Motor neuron (in vitro differentiated cells): ENCODE measurements around the gene GAREM1. TPM values are rescaled to one million over a fixed set of nuclear protein-coding genes. Genes with fewer than 3 reads are reported as not detected.

Experiments
- ATAC-seq, 8 experiments: fragments of 200-7000 bp; cut with Tn5 transposase; replicated peaks in 6 of 8; 2 replicates each; pipeline ENCODE4 v1.8.0; 2021; ENCODE audit warnings: mild to moderate bottlenecking in 8 of 8, moderate library complexity in 8 of 8
- H3K27ac ChIP-seq, 2 donors: fragments of 250-450 bp; sonication (Bioruptor Pico); 2 replicates each; pipeline ENCODE4 v1.9.0; 2021; ENCODE audit warnings: antibody characterized with exemption in 2 of 2, mild to moderate bottlenecking in 2 of 2, moderate library complexity in 1 of 2
- H3K4me1 ChIP-seq, 2 donors: fragments of 250-450 bp; sonication (Bioruptor Pico); replicated peaks in 1 of 2; 2 replicates each; pipeline ENCODE4 v1.6.1; 2021; ENCODE audit warnings: antibody characterized with exemption in 2 of 2, mild to moderate bottlenecking in 2 of 2, moderate library complexity in 1 of 2
- H3K4me3 ChIP-seq, 5 donors: fragments of 250-450 bp; sonication (Bioruptor Pico); 2 replicates each; pipeline ENCODE4 v1.9.0; 2021; ENCODE audit warnings: antibody characterized with exemption in 5 of 5, mild to moderate bottlenecking in 5 of 5, moderate library complexity in 4 of 5
- WGBS, 10 experiments: fragments of 450-650 bp; shearing (Covaris generic); methylation state at CpG; one replicate each; pipeline ENCODE4 v1.0.0; 2022; 5-methylcytosine and 5-hydroxymethylcytosine counted together
- in situ Hi-C, 9 experiments: fragments of 400-800 bp; cut with MboI; loops; one replicate each; pipeline ENCODE4 v1.15.0; 2021; ENCODE audit warnings: low sequenced_read_pairs in 9 of 9, low pct_unique_long_range_greater_than_20kb in 2 of 9; ENCODE audit not compliant: unreplicated experiment in 9 of 9
- total RNA-seq, 8 experiments: library from RNA; unstranded; fragments of 300-600 nt; gene quantifications; 2 replicates each; pipeline versions ENCODE4 v1.2.3 to v1.2.4, GENCODE V29; 2022

GAREM1 gene
- total RNA-seq, 8 experiments from 2014 or later, result 1.3 to 17.7 (median 3.6) TPM

DNA sequence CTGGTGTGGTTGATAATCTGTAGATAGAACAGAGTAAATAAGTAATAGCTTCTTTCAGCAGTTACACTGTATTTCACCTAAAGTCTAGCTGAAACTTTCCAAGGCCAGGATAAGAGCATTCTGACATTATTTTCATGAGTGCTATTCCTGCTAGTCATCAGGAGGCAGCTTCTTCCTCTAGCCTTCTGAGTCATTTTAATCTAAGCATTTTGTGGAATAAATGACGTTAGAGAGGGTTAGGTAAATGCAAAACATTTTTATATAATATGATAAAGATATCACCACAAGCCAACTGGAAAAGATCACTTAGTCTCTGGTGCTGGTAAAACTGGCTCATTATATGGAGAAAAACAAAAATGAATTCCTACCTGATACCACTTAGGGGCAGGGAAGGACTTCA lies 142.3 kb downstream of the GAREM1 start:
- WGBS, 10 experiments, result 17 to 100% (median 100%) methylated on average over 1 of the region's 1 CpG; no CpG with 5 or more reads in 4 of the 10 experiments
- in situ Hi-C loops, result no loop called here
- Histone ChIP-seq H3K4me1 (peaks cover 0 to 8% of the 10 kb centered on the region in 2 donors), H3K4me3 (no peak overlapping the region), H3K27ac (no peak overlapping the region)
- ATAC-seq, result no peak

DNA sequence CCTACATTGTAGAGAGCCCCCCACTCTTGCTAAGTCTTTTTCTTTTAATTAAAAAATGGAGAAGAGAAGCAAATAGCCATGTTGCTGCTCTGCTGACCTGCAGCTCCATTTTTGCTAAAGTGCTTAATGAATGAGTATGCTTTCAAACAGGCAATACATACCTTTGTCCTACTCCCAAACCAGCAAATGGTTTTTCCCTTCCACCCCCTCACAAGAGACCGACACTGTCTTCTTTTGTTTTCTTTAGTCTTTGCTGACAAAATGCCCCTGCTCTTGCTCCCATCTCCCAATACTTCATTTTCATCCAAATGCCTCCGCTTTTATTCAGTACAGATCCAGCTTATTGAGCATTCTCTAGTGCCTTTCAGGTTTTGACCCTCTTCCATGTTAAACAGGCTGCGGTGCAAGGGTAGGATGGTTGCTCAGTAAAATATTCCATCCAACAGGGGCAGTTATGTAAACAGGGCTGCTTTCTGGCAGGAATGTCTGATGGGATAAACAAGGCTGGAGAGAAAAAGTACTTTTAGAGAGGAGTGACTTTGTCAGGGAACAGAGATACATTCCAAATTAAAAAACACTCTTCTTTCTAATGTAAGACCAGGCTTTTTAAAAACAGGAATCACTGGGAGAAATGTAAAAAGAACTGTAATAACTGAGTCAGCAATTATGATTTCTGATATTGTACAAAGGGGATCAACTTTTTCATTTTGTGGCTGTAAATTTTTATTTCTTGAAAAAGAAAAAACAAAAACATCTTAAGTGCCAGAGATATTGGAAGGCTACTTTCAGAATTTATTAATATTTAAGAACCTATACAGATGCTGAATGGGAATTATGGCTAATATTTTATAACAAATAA lies 144.0 kb downstream of the GAREM1 start:
- peak in 3 of 8 experiments; percentile 20 to 79 (median 27) for ATAC-seq
- Histone ChIP-seq H3K27ac (no peak overlapping the region), H3K4me3 (no peak overlapping the region), H3K4me1 (peaks cover 0 to 8% of the 10 kb centered on the region in 2 donors)
- in situ Hi-C loops, result no loop called here
- WGBS, 10 experiments, result 14 to 78% (median 29%) methylated on average over 1 to 3 of the region's 3 CpGs; no CpG with 5 or more reads in 1 of the 10 experiments

GRCh38 chr18:32324181-32324580 lies 146.5 kb downstream of the GAREM1 start:
- Histone ChIP-seq H3K27ac (no peak overlapping the region), H3K4me3 (no peak overlapping the region), H3K4me1 (peaks cover 0 to 8% of the 10 kb centered on the region in 2 donors)
- ATAC-seq, result no peak
- 11 to 100% (median 76%) methylated on average over 2 to 4 of the region's 4 CpGs for WGBS, 10 experiments
- in situ Hi-C loops, result no loop called here

DNA sequence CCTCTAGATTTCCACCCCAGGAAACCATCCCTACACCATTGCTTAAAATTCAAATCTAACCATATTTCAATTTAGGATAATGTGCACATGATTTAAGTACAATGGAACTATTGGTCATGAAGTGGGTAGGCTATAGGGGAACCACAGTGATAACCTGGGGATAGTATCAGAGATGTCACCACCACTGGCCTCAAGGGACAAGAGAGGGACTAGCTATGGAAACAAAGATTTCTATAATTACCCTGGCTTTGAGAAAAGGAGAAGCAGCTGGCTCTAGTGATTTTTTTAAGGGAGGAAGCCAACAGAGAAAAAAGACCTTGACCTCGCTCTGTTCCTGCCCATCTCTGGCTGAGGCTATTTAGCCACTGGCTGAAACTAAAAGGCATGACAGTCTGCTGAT lies 148.9 kb downstream of the GAREM1 start:
- in situ Hi-C loops, result no loop called here
- peaks cover 0 to 8% of the 10 kb centered on the region in 2 donors for H3K4me1 ChIP-seq
- H3K4me3 ChIP-seq, result no peak overlapping the region
- H3K27ac ChIP-seq, result no peak overlapping the region
- ATAC-seq, result no peak
- 83 to 100% methylated on average over 1 of the region's 1 CpG; no CpG with 5 or more reads in 8 of the 10 experiments for WGBS, 10 experiments

DNA sequence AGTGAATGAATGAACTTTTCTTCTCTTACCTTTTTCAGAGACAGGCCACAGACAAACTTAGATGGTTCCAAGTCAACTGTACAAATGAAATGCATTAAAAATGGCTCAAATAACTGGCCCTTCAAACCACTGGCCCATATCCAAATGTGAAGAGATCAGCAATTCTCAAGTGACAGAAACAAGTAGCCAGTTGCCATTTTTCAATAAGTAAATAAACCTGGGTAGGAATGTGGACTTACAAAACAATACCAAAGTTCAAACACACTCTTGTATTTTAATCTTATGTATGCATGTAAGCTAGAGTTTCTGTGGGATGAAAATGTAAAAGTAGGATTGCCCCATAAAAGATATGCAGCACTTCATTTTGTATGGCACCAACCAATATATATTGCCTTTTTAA lies 151.6 kb downstream of the GAREM1 start:
- no peak for ATAC-seq
- H3K27ac ChIP-seq, result no peak overlapping the region
- no peaks in the 10 kb centered on the region for H3K4me1 ChIP-seq
- no peak overlapping the region for H3K4me3 ChIP-seq
- in situ Hi-C loops, result no loop called here

- no peak overlapping the region for H3K27ac ChIP-seq
- no peak for ATAC-seq
- in situ Hi-C loops, result no loop called here
- H3K4me1 ChIP-seq, result no peaks in the 10 kb centered on the region
- no peak overlapping the region for H3K4me3 ChIP-seq
- 80 to 100% (median 100%) methylated on average over 1 to 4 of the region's 4 CpGs; no CpG with 5 or more reads in 3 of the 10 experiments for WGBS, 10 experiments
These were observed 152.1 kb downstream of the GAREM1 start for GRCh38 chr18:32318581-32318980.

DNA sequence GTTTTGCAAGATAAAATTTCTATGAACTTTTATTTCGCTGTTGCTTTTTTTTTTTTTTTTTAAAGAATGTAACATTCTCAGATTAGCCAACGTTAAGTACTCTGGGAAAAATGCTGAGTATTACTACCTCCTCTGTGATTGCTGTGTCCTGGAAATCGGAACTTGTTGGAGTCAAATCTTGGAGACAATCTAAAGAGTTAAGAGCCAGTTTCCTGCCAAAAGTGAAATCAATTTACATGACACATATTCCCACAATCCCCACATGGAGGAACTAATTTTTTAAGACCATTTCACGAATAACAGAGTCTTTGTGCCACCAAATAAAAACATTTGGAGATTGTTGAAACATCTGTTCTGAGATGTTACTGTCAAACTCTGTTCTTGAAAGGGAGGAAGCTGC lies 153.0 kb downstream of the GAREM1 start:
- Histone ChIP-seq H3K27ac (no peak overlapping the region), H3K4me1 (no peaks in the 10 kb centered on the region), H3K4me3 (no peak overlapping the region)
- no peak for ATAC-seq
- 2 to 83% (median 60%) methylated on average over 1 to 4 of the region's 4 CpGs; no CpG with 5 or more reads in 1 of the 10 experiments for WGBS, 10 experiments
- in situ Hi-C loops, result no loop called here

DNA sequence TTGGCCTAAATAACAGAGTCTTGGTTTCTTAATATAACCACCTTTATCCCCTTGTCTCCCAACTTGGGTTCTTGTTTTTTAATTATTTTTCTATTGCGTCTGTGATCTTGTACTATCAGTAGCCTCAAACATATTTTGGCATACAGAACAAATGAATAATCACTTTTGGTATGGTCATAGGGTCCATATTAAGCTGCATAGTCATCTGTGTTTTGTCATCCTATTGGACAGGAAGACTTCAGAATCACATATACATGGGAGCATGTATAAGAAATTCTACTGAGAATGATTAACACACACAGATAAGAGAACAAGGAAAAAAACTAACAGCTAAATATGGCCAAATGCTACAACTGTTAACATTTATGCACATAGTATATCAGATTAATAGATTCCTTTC lies 154.8 kb downstream of the GAREM1 start:
- no peaks in the 10 kb centered on the region for H3K4me1 ChIP-seq

GRCh38 chr18:32310774-32311173 lies 159.9 kb downstream of the GAREM1 start:
- ATAC-seq, result peak in 1 of 8 experiments; percentile 11
- H3K4me1 ChIP-seq, result peaks cover 3 to 10% of the 10 kb centered on the region in 2 donors
- WGBS, 10 experiments, result 53 to 92% (median 82%) methylated on average over 1 to 2 of the region's 2 CpGs; no CpG with 5 or more reads in 1 of the 10 experiments
- no peak overlapping the region for H3K4me3 ChIP-seq
- H3K27ac ChIP-seq, result no peak overlapping the region
- in situ Hi-C loops, result no loop called here

More for the DNA sequence above, 154.8 kb downstream of the GAREM1 start:
- Histone ChIP-seq H3K27ac (no peak overlapping the region), H3K4me3 (no peak overlapping the region)
- 42 to 100% (median 100%) methylated on average over 1 of the region's 1 CpG; no CpG with 5 or more reads in 2 of the 10 experiments for WGBS, 10 experiments
- in situ Hi-C loops, result no loop called here
- no peak for ATAC-seq

- 20 to 90% (median 40%) methylated on average over 1 to 5 of the region's 5 CpGs; no CpG with 5 or more reads in 2 of the 10 experiments for WGBS, 10 experiments
- in situ Hi-C loops, result no loop called here
- ATAC-seq, result peak in 5 of 8 experiments; percentile 87 to 96 (median 92)
- Histone ChIP-seq H3K27ac (no peak overlapping the region), H3K4me3 (no peak overlapping the region), H3K4me1 (peaks cover 3 to 10% of the 10 kb centered on the region in 2 donors)
These were observed 160.6 kb downstream of the GAREM1 start for GRCh38 chr18:32310101-32310500.

- no peak overlapping the region for H3K27ac ChIP-seq
- H3K4me1 ChIP-seq, result peaks cover 3 to 10% of the 10 kb centered on the region in 2 donors
- 0 to 100% (median 55%) methylated on average over 1 to 3 of the region's 3 CpGs; no CpG with 5 or more reads in 2 of the 10 experiments for WGBS, 10 experiments
- no peak overlapping the region for H3K4me3 ChIP-seq
- in situ Hi-C loops, result no loop called here
- peak in 4 of 8 experiments; percentile 32 to 100 (median 79) for ATAC-seq
These were observed 162.1 kb downstream of the GAREM1 start for GRCh38 chr18:32308493-32309120.

- Histone ChIP-seq H3K4me1 (no peaks in the 10 kb centered on the region), H3K27ac (no peak overlapping the region), H3K4me3 (no peak overlapping the region)
- 41 to 100% (median 89%) methylated on average over 1 to 4 of the region's 4 CpGs for WGBS, 10 experiments
- in situ Hi-C loops, result no loop called here
- no peak for ATAC-seq
These were observed 167.3 kb downstream of the GAREM1 start for GRCh38 chr18:32303400-32303799.

GRCh38 chr18:32302806-32303205 lies 167.9 kb downstream of the GAREM1 start:
- in situ Hi-C loops, result no loop called here
- no peak for ATAC-seq
- Histone ChIP-seq H3K4me3 (no peak overlapping the region), H3K27ac (no peak overlapping the region), H3K4me1 (no peaks in the 10 kb centered on the region)
- WGBS, 10 experiments, result 59 to 100% (median 76%) methylated on average over 1 to 5 of the region's 5 CpGs
